ENCODE results near the gene ADGRE3. TPM values are rescaled to one million over a fixed set of nuclear protein-coding genes. Genes with fewer than 3 reads are reported as not detected.

The ADGRE3 gene
- polyA plus RNA-seq, 2 of the 4 experiments (the other 2 are of a cell fraction) = not detected

DNA sequence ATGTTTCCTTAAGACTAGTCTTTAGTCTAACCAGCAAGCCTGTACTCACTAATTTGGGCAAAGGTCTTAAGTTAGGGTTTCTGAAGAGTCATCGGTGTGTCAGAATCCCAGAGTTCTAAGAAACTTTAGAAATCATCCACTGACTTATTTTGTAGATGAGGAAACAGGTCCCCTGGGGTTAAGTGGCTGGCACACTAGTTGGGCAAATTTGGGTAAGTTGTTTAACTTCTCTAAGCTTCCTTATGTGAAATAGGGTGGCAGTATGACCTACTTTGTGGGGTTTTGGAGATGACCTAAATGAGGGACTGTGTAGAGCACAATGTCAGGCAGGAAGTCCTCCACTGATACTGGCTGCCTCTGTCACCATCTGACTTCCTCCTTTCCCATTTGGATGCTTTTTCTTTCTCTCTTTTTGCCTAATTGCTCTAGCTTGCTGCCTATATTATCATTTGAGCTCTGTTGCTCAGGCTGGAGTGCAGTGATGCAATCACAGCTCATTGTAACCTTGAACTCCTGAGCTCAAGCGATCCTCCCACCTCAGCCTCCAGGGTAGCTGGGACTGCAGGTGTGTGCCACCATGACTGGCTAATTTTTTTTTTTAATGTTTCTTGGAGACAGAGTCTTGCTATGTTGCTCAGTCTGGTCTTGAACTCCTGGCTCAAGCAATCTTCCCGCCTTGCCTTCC, 2.3 kb downstream of the ADGRE3 start:
- no peak for FAIRE-seq
- Histone ChIP-seq H3K9me3 (peaks cover 7% of the 10 kb centered on the region; the same call in 1 of the 3 replicates), H3K4me2 (no peak overlapping the region), H3K4me3 (no peak overlapping the region), H3K27ac (no peak overlapping the region), H3K4me1 (no peaks in the 10 kb centered on the region)
- ChIA-PET CTCF (interaction anchor here (0.6 to 1.0 kb wide), 2 partner anchors 9 to 13 kb away, joined by 3 read pairs; no protein-coding TSS in a partner anchor), POLR2A (interaction anchor here (0.6 kb wide), 1 partner anchor 101 kb away, joined by 3 read pairs; the partner anchor contains the start of gene NDUFB7)
- no peak for TF ChIP-seq POLR2A (IDR thresholded peaks at IDR 0.05; ENCODE audit: low read length)
- no peak for TF ChIP-seq MAX (IDR thresholded peaks at IDR 0.05)
- TF ChIP-seq NFE2L2 (conservative IDR thresholded peaks at IDR 0.05; ENCODE audit: low read length) = 0 out of 2 replicates have a peak, but pooled peaks have one; percentile 18
- TF ChIP-seq FOXS1 (CRISPR knock-in tag; IDR thresholded peaks at IDR 0.05) = no peak
- no peak for TF ChIP-seq HES2 (IDR thresholded peaks at IDR 0.05)
- no peak for DNase-seq (ENCODE audit: low read depth in 1 of 2, low spot score in 1 of 2)
- ATAC-seq = no peak
- 13% methylated on average over 3 of the region's 3 CpGs for WGBS (ENCODE audit: missing lambda C conversion rate)

DNA sequence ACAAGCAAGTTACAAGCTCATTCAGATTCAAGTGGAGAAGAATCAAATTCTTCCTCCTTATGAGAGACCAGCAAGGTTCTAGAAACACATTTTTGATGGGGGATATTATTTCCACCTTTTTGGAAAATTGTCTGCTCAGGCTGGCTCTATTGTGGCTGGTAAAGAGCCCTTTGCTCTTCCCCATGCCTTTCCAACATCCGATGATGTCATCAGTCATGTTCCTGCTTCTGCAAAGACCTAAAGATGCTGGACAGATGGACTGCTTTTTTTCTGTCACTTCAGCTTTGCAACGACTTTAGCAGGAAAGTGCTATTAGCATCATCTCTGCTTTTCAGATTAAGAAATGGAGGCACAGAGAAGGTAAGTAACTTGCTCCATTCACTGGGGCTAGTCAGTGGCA, 4.2 kb downstream of the ADGRE3 start:
- TF ChIP-seq PHF8 (IDR thresholded peaks at IDR 0.05; ENCODE audit: borderline replicate concordance, low read depth) (no peak), FOSL2 (IDR thresholded peaks at IDR 0.05) (no peak), FOSL2 (CRISPR knock-in tag; IDR thresholded peaks at IDR 0.05) (no peak), MAX (IDR thresholded peaks at IDR 0.05) (no peak), EHF (CRISPR knock-in tag; IDR thresholded peaks at IDR 0.05) (no peak), KDM5A (IDR thresholded peaks at IDR 0.05) (no peak), NFE2L2 (conservative IDR thresholded peaks at IDR 0.05; ENCODE audit: low read length) (no peak)
- Histone ChIP-seq H3K4me1 (no peaks in the 10 kb centered on the region), H3K9me3 (peaks cover 7% of the 10 kb centered on the region; the same call in 1 of the 3 replicates), H3K4me2 (no peak overlapping the region), H3K27ac (no peak overlapping the region), H3K4me3 (no peak overlapping the region)
- FAIRE-seq = no peak
- POLR2A ChIA-PET = no interaction called here
- CTCF ChIA-PET = no interaction called here
- no peak for ATAC-seq
- no peak for DNase-seq (ENCODE audit: low read depth in 1 of 2, low spot score in 1 of 2)
- 5% methylated on average over 2 of the region's 2 CpGs for WGBS (ENCODE audit: missing lambda C conversion rate)

DNA sequence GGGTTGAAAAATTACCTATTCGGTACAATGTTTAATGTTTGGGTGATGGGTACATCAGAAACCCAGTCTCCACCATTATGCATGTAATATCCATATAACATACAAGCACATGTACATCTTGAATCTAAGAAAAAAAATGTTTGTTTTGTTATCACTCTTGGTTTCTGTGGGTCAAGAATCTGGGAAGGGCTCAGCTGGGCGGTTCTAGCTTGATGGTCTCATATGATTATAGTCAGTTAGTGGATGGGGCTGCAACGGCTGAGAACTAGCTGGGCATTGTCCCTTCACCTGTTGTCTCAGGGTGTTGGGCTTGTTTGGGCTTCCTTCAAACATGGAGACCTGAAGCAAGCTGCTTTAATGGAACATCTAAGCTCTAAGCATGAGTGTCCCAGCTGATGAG, 4.7 kb downstream of the ADGRE3 start:
- H3K9me3 ChIP-seq = peaks cover 7% of the 10 kb centered on the region; the same call in 1 of the 3 replicates
- ATAC-seq (no peak), DNase-seq (ENCODE audit: low read depth in 1 of 2, low spot score in 1 of 2) (no peak), FAIRE-seq (no peak)
- H3K4me2 ChIP-seq = no peak overlapping the region
- CTCF ChIA-PET = no interaction called here
- POLR2A ChIA-PET = no interaction called here
- TF ChIP-seq, protein P1, sequence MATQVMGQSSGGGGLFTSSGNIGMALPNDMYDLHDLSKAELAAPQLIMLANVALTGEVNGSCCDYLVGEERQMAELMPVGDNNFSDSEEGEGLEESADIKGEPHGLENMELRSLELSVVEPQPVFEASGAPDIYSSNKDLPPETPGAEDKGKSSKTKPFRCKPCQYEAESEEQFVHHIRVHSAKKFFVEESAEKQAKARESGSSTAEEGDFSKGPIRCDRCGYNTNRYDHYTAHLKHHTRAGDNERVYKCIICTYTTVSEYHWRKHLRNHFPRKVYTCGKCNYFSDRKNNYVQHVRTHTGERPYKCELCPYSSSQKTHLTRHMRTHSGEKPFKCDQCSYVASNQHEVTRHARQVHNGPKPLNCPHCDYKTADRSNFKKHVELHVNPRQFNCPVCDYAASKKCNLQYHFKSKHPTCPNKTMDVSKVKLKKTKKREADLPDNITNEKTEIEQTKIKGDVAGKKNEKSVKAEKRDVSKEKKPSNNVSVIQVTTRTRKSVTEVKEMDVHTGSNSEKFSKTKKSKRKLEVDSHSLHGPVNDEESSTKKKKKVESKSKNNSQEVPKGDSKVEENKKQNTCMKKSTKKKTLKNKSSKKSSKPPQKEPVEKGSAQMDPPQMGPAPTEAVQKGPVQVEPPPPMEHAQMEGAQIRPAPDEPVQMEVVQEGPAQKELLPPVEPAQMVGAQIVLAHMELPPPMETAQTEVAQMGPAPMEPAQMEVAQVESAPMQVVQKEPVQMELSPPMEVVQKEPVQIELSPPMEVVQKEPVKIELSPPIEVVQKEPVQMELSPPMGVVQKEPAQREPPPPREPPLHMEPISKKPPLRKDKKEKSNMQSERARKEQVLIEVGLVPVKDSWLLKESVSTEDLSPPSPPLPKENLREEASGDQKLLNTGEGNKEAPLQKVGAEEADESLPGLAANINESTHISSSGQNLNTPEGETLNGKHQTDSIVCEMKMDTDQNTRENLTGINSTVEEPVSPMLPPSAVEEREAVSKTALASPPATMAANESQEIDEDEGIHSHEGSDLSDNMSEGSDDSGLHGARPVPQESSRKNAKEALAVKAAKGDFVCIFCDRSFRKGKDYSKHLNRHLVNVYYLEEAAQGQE (IDR thresholded peaks at IDR 0.05) = no peak
- TF ChIP-seq MAFK (IDR thresholded peaks at IDR 0.05; ENCODE audit: partially characterized antibody) (no peak), RNF2 (IDR thresholded peaks at IDR 0.05; ENCODE audit: borderline replicate concordance, low read depth) (no peak), ZSCAN20 (CRISPR knock-in tag; IDR thresholded peaks at IDR 0.05) (no peak), HEYL (CRISPR knock-in tag; IDR thresholded peaks at IDR 0.05) (no peak), HOXB13 (CRISPR knock-in tag; IDR thresholded peaks at IDR 0.05; ENCODE audit: low read depth) (no peak), SMC3 (IDR thresholded peaks at IDR 0.05) (no peak), RAD21 (conservative IDR thresholded peaks at IDR 0.05 in 1 of 2, IDR thresholded peaks at IDR 0.05 in 1 of 2) (no peak), NPAS2 (CRISPR knock-in tag; IDR thresholded peaks at IDR 0.05; ENCODE audit: borderline replicate concordance) (no peak), CBX2 (IDR thresholded peaks at IDR 0.05; ENCODE audit: borderline replicate concordance, low read depth) (no peak), PBX3 (IDR thresholded peaks at IDR 0.05) (no peak), RARB (CRISPR knock-in tag; IDR thresholded peaks at IDR 0.05) (no peak), TP53 (CRISPR knock-in tag; IDR thresholded peaks at IDR 0.05) (no peak)
- TF ChIP-seq, protein P2, sequence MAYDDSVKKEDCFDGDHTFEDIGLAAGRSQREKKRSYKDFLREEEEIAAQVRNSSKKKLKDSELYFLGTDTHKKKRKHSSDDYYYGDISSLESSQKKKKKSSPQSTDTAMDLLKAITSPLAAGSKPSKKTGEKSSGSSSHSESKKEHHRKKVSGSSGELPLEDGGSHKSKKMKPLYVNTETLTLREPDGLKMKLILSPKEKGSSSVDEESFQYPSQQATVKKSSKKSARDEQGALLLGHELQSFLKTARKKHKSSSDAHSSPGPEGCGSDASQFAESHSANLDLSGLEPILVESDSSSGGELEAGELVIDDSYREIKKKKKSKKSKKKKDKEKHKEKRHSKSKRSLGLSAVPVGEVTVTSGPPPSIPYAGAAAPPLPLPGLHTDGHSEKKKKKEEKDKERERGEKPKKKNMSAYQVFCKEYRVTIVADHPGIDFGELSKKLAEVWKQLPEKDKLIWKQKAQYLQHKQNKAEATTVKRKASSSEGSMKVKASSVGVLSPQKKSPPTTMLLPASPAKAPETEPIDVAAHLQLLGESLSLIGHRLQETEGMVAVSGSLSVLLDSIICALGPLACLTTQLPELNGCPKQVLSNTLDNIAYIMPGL (CRISPR knock-in tag; IDR thresholded peaks at IDR 0.05; ENCODE audit: borderline replicate concordance) = no peak
- TF ChIP-seq, protein P3, sequence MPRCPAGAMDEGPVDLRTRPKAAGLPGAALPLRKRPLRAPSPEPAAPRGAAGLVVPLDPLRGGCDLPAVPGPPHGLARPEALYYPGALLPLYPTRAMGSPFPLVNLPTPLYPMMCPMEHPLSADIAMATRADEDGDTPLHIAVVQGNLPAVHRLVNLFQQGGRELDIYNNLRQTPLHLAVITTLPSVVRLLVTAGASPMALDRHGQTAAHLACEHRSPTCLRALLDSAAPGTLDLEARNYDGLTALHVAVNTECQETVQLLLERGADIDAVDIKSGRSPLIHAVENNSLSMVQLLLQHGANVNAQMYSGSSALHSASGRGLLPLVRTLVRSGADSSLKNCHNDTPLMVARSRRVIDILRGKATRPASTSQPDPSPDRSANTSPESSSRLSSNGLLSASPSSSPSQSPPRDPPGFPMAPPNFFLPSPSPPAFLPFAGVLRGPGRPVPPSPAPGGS (IDR thresholded peaks at IDR 0.05) = no peak
- 0% methylated on average over 3 of the region's 3 CpGs for WGBS (ENCODE audit: missing lambda C conversion rate)
- H3K4me1 ChIP-seq = no peaks in the 10 kb centered on the region
- H3K4me3 ChIP-seq = no peak overlapping the region
- H3K27ac ChIP-seq = no peak overlapping the region
